HT1080 (cell line): ENCODE measurements around the gene CARF. TPM values are rescaled to one million over a fixed set of nuclear protein-coding genes. Genes with fewer than 3 reads are reported as not detected.
A peak's percentile ranks its signal among the peaks of the same experiment; 100 is the strongest.
"Not testable (repeated sequence)": the region's sequence is repeated elsewhere in the genome, so short reads cannot be mapped to it uniquely, and the experiment has no call there.

Experiments used
- DNase-seq: peaks from one replicate; pipeline ENCODE4 v3.0.0-alpha.2; 2015; ENCODE audit warnings: low read depth
- polyA plus RNA-seq, 2 experiments: library from polyadenylated mRNA; depleted of rRNA; stranded (reverse); fragments of >200 nt; gene quantifications; 2 replicates each; pipeline ENCODE4 v1.2.3, GENCODE V29; 2015
- total RNA-seq: library from RNA; depleted of rRNA; stranded (reverse); fragments of >200 nt; shearing (Covaris generic); gene quantifications from 2 replicates; pipeline ENCODE4 v1.2.3, GENCODE V29; 2014; rRNA removed

The CARF gene
- total RNA-seq: 1.6 and 2.6 TPM in 2 replicates
- polyA plus RNA-seq (2015; cell fraction: cytosol; rRNA removed): 3.5 and 4.1 TPM in 2 replicates
- 11.1 and 11.3 TPM in 2 replicates for polyA plus RNA-seq (2015; cell fraction: nucleus; rRNA removed)

GRCh38 chr2:202911512-202912341 is at the start of gene CARF, which contains the start of gene WDR12:
Gene CARF, plus strand, starts transcription at chr2:202912275. Its CDS starts 29,628 bp downstream, at chr2:202941903.
Gene WDR12, minus strand, starts transcription at chr2:202911673. Its CDS starts 197 bp downstream, at chr2:202911476.
- DNase-seq: peak; percentile 93

GRCh38 chr2:202870431-202871299 is 41.4 kb upstream of the CARF start:
- DNase-seq: peak; percentile 76

GRCh38 chr2:202871300-202872141 is 40.6 kb upstream of the CARF start, which contains the start of gene ICA1L:
Gene ICA1L, minus strand, starts transcription at chr2:202871766. Its CDS starts 42,757 bp downstream, at chr2:202829009.
- DNase-seq: peak; percentile 62

GRCh38 chr2:202877699-202878098 is 34.4 kb upstream of the CARF start:
- no peak for DNase-seq

- no peak for DNase-seq
These were observed 30.5 kb upstream of the CARF start for GRCh38 chr2:202881570-202881969.

GRCh38 chr2:202883987-202884675 is 27.9 kb upstream of the CARF start:
- no peak for DNase-seq

GRCh38 chr2:202885190-202885589 is 26.9 kb upstream of the CARF start:
- DNase-seq: no peak

GRCh38 chr2:202905507-202905906 is 6.6 kb upstream of the CARF start:
- DNase-seq: not testable (repeated sequence)

- DNase-seq: no peak
These were observed 3.9 kb upstream of the CARF start for GRCh38 chr2:202908186-202908585.

- no peak for DNase-seq
These were observed 2.5 kb upstream of the CARF start for GRCh38 chr2:202909394-202910192.

GRCh38 chr2:202910250-202910649 is 1.8 kb upstream of the CARF start:
- DNase-seq: not testable (repeated sequence)

- no peak for DNase-seq
These were observed 1.4 kb upstream of the CARF start for GRCh38 chr2:202910698-202911097.

- no peak for DNase-seq
These were observed 918 bp upstream of the CARF start for GRCh38 chr2:202911203-202911511.

GRCh38 chr2:202912342-202913201 is 497 bp downstream of the CARF start:
- DNase-seq: peak; percentile 48

GRCh38 chr2:202918860-202919259 is 6.8 kb downstream of the CARF start:
- no peak for DNase-seq

- DNase-seq: peak; percentile 56
These were observed 20.5 kb downstream of the CARF start for GRCh38 chr2:202932425-202933138.

GRCh38 chr2:202933139-202933510 is 21.1 kb downstream of the CARF start:
- DNase-seq: no peak

GRCh38 chr2:202933958-202934357 is 21.9 kb downstream of the CARF start:
- no peak for DNase-seq
